ENCODE results near the gene SYNGR4. TPM values are rescaled to one million over a fixed set of nuclear protein-coding genes. Genes with fewer than 3 reads are reported as not detected.

SYNGR4 gene
- total and polyA plus RNA-seq, 2 donors (not counting 1 experiment from before 2014, with no cell fraction given): not detected

DNA sequence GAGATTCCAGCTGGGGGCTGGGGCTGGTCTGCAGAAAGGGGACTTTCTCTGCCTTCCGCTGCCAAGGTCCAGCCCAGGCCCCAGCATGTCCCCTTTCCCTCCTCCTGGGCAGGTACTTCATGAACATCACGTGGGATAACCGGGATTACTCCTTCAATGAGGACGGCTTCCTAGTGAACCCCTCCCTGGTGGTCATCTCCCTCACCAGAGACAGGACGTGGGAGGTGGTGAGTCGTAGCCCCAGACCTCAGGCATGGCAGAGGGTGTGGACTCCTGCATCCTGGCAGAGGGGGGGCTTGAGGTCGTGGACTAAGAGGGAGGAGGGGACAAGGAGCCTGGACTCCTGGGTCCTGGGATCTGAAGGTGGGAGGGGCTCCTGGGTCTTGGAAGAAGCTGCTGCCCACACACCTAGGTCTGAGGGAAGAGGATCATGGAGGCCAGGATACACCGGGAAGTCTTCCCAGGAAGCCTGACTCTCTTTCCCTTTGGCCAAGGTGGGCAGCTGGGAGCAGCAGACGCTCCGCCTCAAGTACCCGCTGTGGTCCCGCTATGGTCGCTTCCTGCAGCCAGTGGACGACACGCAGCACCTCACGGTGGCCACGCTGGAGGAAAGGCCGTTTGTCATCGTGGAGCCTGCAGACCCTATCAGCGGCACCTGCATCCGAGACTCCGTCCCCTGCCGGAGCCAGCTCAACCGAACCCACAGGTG, 49.9 kb downstream of the SYNGR4 start:
- H2AFZ ChIP-seq (ENCODE audit: low read length): no peak overlapping the region
- no peaks in the 10 kb centered on the region for H3K9me3 ChIP-seq (ENCODE audit: control insufficient read depth, insufficient read depth, low read depth, low read length)
- no peak overlapping the region for H3K4me3 ChIP-seq (replicated peaks in 1 of 4; ENCODE audit: control extremely low read depth in 1 of 4, insufficient read depth in 1 of 4, low read depth in 3 of 4, low read length in 4 of 4)
- DNase-seq (ENCODE audit: low read depth in 2 of 2): peak in 1 of 2 donors; percentile 31
- H3K4me1 ChIP-seq (ENCODE audit: control insufficient read depth, extremely low read depth, insufficient read depth, low read length): peaks cover 6% of the 10 kb centered on the region
- no peaks in the 10 kb centered on the region for H3K79me2 ChIP-seq (ENCODE audit: control insufficient read depth, insufficient read depth, low read length)
- no peak overlapping the region for H3K9ac ChIP-seq (ENCODE audit: insufficient read depth, low read length)
- no peaks in the 10 kb centered on the region for H3K27me3 ChIP-seq (ENCODE audit: control insufficient read depth, insufficient read depth, low read length)
- no peaks in the 10 kb centered on the region for H3K36me3 ChIP-seq (ENCODE audit: control insufficient read depth, insufficient read depth, low read length)
- no peak overlapping the region for H3K27ac ChIP-seq (ENCODE audit: insufficient read depth, low read length)
- no peak overlapping the region for H3K4me2 ChIP-seq (ENCODE audit: extremely low read depth, insufficient read depth, low read length)
- TF ChIP-seq, protein P1, sequence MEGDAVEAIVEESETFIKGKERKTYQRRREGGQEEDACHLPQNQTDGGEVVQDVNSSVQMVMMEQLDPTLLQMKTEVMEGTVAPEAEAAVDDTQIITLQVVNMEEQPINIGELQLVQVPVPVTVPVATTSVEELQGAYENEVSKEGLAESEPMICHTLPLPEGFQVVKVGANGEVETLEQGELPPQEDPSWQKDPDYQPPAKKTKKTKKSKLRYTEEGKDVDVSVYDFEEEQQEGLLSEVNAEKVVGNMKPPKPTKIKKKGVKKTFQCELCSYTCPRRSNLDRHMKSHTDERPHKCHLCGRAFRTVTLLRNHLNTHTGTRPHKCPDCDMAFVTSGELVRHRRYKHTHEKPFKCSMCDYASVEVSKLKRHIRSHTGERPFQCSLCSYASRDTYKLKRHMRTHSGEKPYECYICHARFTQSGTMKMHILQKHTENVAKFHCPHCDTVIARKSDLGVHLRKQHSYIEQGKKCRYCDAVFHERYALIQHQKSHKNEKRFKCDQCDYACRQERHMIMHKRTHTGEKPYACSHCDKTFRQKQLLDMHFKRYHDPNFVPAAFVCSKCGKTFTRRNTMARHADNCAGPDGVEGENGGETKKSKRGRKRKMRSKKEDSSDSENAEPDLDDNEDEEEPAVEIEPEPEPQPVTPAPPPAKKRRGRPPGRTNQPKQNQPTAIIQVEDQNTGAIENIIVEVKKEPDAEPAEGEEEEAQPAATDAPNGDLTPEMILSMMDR (conservative IDR thresholded peaks at IDR 0.05 in 1 of 2, IDR thresholded peaks at IDR 0.05 in 1 of 2; ENCODE audit: low read depth in 1 of 2, low read length in 2 of 2): no peak
- TF ChIP-seq EZH2 (IDR thresholded peaks at IDR 0.05; ENCODE audit: low read length, missing control alignments): no peak
- no peaks in the 10 kb centered on the region for H4K20me1 ChIP-seq (ENCODE audit: control insufficient read depth, extremely low read depth, insufficient read depth, low read length)

DNA sequence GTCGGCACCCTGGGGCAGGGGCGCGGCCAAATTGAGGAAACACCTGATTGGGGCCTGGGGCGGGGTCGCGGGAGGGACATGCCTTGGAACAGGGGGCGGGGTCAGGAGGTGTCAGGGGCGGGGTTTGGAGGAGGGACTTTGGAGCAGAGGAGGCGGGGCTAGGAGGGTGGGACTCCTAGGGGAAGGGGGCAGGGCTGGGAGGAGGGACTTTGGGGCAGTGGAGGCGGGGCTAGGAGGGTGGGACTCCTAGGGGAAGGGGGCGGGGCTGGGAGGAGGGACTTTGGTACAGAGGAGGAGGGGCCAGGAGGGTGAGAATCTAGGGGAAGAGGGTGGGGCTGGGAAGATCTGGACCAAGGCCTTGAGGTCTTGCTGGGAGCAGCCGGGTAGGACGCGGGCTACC, 51.2 kb downstream of the SYNGR4 start:
- H3K4me2 ChIP-seq (ENCODE audit: extremely low read depth, insufficient read depth, low read length): no peak overlapping the region
- H3K4me1 ChIP-seq (ENCODE audit: control insufficient read depth, extremely low read depth, insufficient read depth, low read length): peaks cover 6% of the 10 kb centered on the region
- TF ChIP-seq EZH2 (IDR thresholded peaks at IDR 0.05; ENCODE audit: low read length, missing control alignments): no peak
- TF ChIP-seq, protein P1 (conservative IDR thresholded peaks at IDR 0.05 in 1 of 2, IDR thresholded peaks at IDR 0.05 in 1 of 2; ENCODE audit: low read depth in 1 of 2, low read length in 2 of 2): no peak
- no peak overlapping the region for H3K9ac ChIP-seq (ENCODE audit: insufficient read depth, low read length)
- H3K27ac ChIP-seq (ENCODE audit: insufficient read depth, low read length): no peak overlapping the region
- DNase-seq (ENCODE audit: low read depth in 2 of 2): peak; percentile 51
- H2AFZ ChIP-seq (ENCODE audit: low read length): no peak overlapping the region
- no peaks in the 10 kb centered on the region for H3K36me3 ChIP-seq (ENCODE audit: control insufficient read depth, insufficient read depth, low read length)
- no peaks in the 10 kb centered on the region for H3K9me3 ChIP-seq (ENCODE audit: control insufficient read depth, insufficient read depth, low read depth, low read length)
- H3K4me3 ChIP-seq (replicated peaks in 1 of 4; ENCODE audit: control extremely low read depth in 1 of 4, insufficient read depth in 1 of 4, low read depth in 3 of 4, low read length in 4 of 4): no peak overlapping the region
- no peaks in the 10 kb centered on the region for H3K27me3 ChIP-seq (ENCODE audit: control insufficient read depth, insufficient read depth, low read length)
- no peaks in the 10 kb centered on the region for H3K79me2 ChIP-seq (ENCODE audit: control insufficient read depth, insufficient read depth, low read length)
- no peaks in the 10 kb centered on the region for H4K20me1 ChIP-seq (ENCODE audit: control insufficient read depth, extremely low read depth, insufficient read depth, low read length)

DNA sequence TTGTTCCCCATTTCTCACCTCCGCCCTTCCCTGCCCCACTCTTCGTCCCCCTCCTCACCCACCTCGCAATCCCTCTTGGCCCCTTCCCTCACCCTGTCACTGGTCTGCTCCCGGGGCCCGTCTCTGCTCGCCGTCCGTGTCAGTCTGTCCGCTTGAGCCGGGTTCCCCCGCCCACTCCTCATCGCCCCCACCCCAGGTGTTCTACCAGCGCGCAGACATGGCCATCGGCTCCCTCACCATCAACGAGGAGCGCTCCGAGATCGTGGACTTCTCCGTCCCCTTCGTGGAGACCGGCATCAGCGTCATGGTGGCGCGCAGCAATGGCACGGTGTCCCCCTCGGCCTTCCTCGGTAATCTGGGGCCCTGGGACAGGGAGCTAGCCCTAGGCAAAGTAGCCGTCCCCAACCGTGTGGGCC, 51.6 kb downstream of the SYNGR4 start:
- TF ChIP-seq EZH2 (IDR thresholded peaks at IDR 0.05; ENCODE audit: low read length, missing control alignments): no peak
- TF ChIP-seq, protein P1 (conservative IDR thresholded peaks at IDR 0.05 in 1 of 2, IDR thresholded peaks at IDR 0.05 in 1 of 2; ENCODE audit: low read depth in 1 of 2, low read length in 2 of 2): no peak
- DNase-seq (ENCODE audit: low read depth in 2 of 2): no peak
- H3K27me3 ChIP-seq (ENCODE audit: control insufficient read depth, insufficient read depth, low read length): no peaks in the 10 kb centered on the region
- H3K4me2 ChIP-seq (ENCODE audit: extremely low read depth, insufficient read depth, low read length): no peak overlapping the region
- H4K20me1 ChIP-seq (ENCODE audit: control insufficient read depth, extremely low read depth, insufficient read depth, low read length): no peaks in the 10 kb centered on the region
- no peak overlapping the region for H3K9ac ChIP-seq (ENCODE audit: insufficient read depth, low read length)
- H3K4me3 ChIP-seq (replicated peaks in 1 of 4; ENCODE audit: control extremely low read depth in 1 of 4, insufficient read depth in 1 of 4, low read depth in 3 of 4, low read length in 4 of 4): no peak overlapping the region
- H3K4me1 ChIP-seq (ENCODE audit: control insufficient read depth, extremely low read depth, insufficient read depth, low read length): peaks cover 6% of the 10 kb centered on the region
- H3K27ac ChIP-seq (ENCODE audit: insufficient read depth, low read length): no peak overlapping the region
- H3K79me2 ChIP-seq (ENCODE audit: control insufficient read depth, insufficient read depth, low read length): no peaks in the 10 kb centered on the region
- H3K36me3 ChIP-seq (ENCODE audit: control insufficient read depth, insufficient read depth, low read length): no peaks in the 10 kb centered on the region
- H2AFZ ChIP-seq (ENCODE audit: low read length): no peak overlapping the region
- no peaks in the 10 kb centered on the region for H3K9me3 ChIP-seq (ENCODE audit: control insufficient read depth, insufficient read depth, low read depth, low read length)
